HUES64 (cell line): ENCODE measurements around the gene P3H3.
"Not testable (repeated sequence)": the region's sequence is repeated elsewhere in the genome, so short reads cannot be mapped to it uniquely, and the experiment has no call there.

Experiments
- H3K27ac ChIP-seq: 2 replicates; pipeline ENCODE4 v1.7.0; 2013; ENCODE audit warnings: low read depth, low read length, inconsistent platforms
- H3K27me3 ChIP-seq: 2 replicates; pipeline ENCODE4 v1.6.1; 2013; ENCODE audit warnings: mild to moderate bottlenecking, low read length; ENCODE audit not compliant: insufficient read depth
- H3K36me3 ChIP-seq: 2 replicates; pipeline ENCODE4 v1.6.1; 2013; ENCODE audit warnings: mild to moderate bottlenecking, low read length; ENCODE audit not compliant: insufficient read depth
- H3K4me1 ChIP-seq: 2 replicates; pipeline ENCODE4 v1.6.1; 2013; ENCODE audit warnings: mild to moderate bottlenecking, low read length, moderate library complexity; ENCODE audit not compliant: insufficient read depth
- H3K4me3 ChIP-seq: 2 replicates; pipeline ENCODE4 v1.5.1; 2013; ENCODE audit warnings: mild to moderate bottlenecking, low read length, moderate library complexity
- H3K9ac ChIP-seq: 2 replicates; pipeline ENCODE4 v1.6.1; 2013; ENCODE audit warnings: mild to moderate bottlenecking, low read depth, low read length
- H3K9me3 ChIP-seq: 2 replicates; pipeline ENCODE4 v1.6.1; 2013; ENCODE audit warnings: low read depth, low read length; ENCODE audit not compliant: insufficient read depth
- WGBS: fragments of 150-250, 120-280 bp; methylation state at CpG from one replicate; pipeline ENCODE4 v1.1.7; 2013; ENCODE audit warnings: missing lambda C conversion rate; 5-methylcytosine and 5-hydroxymethylcytosine counted together

Gene P3H3

GRCh38 chr12:6884539-6884938 lies 56.3 kb downstream of the P3H3 start:
- Histone ChIP-seq H3K27me3 (no peaks in the 10 kb centered on the region), H3K9ac (no peak overlapping the region), H3K27ac (peak overlapping the region; percentile 97), H3K4me3 (no peak overlapping the region), H3K36me3 (peaks cover 11% of the 10 kb centered on the region), H3K4me1 (peaks cover 29% of the 10 kb centered on the region), H3K9me3 (no peaks in the 10 kb centered on the region)
- WGBS, result 77% methylated on average over 22 of the region's 22 CpGs

GRCh38 chr12:6886206-6886999 lies 58.2 kb downstream of the P3H3 start:
- H3K4me3 ChIP-seq, H3K9me3 ChIP-seq, H3K27me3 ChIP-seq, H3K9ac ChIP-seq: not testable (repeated sequence)
- Histone ChIP-seq H3K4me1 (peaks cover 35% of the 10 kb centered on the region), H3K27ac (peak overlapping the region; percentile 86; the same call in 1 of the 2 replicates), H3K36me3 (peaks cover 11% of the 10 kb centered on the region)
- whole genome bisulfite sequencing, result 41% methylated on average over 9 of the region's 15 CpGs

DNA sequence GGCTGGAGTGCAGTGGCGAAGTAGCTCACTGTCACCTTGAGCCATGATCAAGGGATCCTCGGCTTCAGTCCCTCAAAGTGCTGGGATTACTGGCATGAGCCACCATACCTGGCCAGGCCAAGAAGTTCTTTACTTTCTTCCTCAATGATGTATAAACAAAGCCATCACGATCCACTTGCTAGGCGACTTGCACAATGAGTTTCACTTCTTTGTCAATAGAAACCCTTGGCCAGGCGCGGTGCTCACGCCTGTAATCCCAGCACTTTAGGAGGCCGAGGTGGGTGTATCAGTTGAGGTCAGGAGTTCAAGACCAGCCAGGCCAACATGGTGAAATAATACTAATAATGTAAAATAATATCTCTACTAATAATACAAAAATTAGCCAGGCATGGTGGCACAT lies 59.3 kb downstream of the P3H3 start:
- H3K27ac ChIP-seq, result peak overlapping the region; percentile 86; the same call in 1 of the 2 replicates
- no peaks in the 10 kb centered on the region for H3K9me3 ChIP-seq
- 94% methylated on average over 8 of the region's 8 CpGs for WGBS
- peak overlapping the region; percentile 30; the same call in 1 of the 2 replicates for H3K9ac ChIP-seq
- H3K36me3 ChIP-seq, result peaks cover 11% of the 10 kb centered on the region
- no peaks in the 10 kb centered on the region for H3K27me3 ChIP-seq
- H3K4me3 ChIP-seq, result no peak overlapping the region
- peaks cover 35% of the 10 kb centered on the region for H3K4me1 ChIP-seq

- WGBS, result 87% methylated on average over 2 of the region's 2 CpGs
- Histone ChIP-seq H3K36me3 (peaks cover 11% of the 10 kb centered on the region), H3K27me3 (no peaks in the 10 kb centered on the region), H3K4me1 (peaks cover 35% of the 10 kb centered on the region), H3K4me3 (no peak overlapping the region), H3K9me3 (no peaks in the 10 kb centered on the region), H3K27ac (peak overlapping the region; percentile 45), H3K9ac (no peak overlapping the region)
Observed at GRCh38 chr12:6888360-6888759, 60.2 kb downstream of the P3H3 start.

GRCh38 chr12:6888794-6889193 lies 60.6 kb downstream of the P3H3 start:
- not testable (repeated sequence) for H3K36me3 ChIP-seq, H3K9ac ChIP-seq, H3K27me3 ChIP-seq, H3K9me3 ChIP-seq, H3K27ac ChIP-seq, H3K4me3 ChIP-seq
- H3K4me1 ChIP-seq, result peaks cover 35% of the 10 kb centered on the region
- 83% methylated on average over 7 of the region's 7 CpGs for WGBS
